ENCODE measurements around the gene TRABD2B. TPM values are rescaled to one million over a fixed set of nuclear protein-coding genes. Genes with fewer than 3 reads are reported as not detected.

The TRABD2B gene
- total RNA-seq, 3 donors from 2014 or later (not counting 1 experiment from before 2014, with no cell fraction given): not detected

DNA sequence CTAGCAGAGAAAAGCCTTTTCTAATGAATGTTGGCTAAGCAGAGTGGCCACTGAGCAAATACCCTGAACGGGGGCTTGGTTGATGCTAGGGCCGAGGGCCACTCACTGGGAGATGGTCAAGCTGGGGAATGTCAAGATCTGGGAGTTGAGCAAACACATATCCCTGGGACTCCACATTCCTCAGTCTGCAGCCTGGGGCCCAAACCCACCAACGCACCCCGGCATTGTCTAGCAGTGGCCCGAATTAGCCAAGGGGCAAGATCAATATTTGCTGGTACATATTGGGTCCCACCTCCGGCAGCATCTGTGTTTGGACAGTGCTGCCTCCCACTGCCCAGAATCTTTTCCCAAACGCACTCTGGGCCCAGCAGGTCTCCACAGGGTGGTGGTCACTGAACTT is 144.1 kb downstream of the TRABD2B start:
- Histone ChIP-seq H3K36me3 (ENCODE audit: control insufficient read depth, insufficient read depth, low read length) (no peaks in the 10 kb centered on the region), H3K27me3 (ENCODE audit: control insufficient read depth, insufficient read depth, low read length) (no peaks in the 10 kb centered on the region), H3K9me3 (ENCODE audit: control insufficient read depth, insufficient read depth, low read length) (no peaks in the 10 kb centered on the region), H3K4me3 (ENCODE audit: low read length) (no peak overlapping the region), H3K4me1 (ENCODE audit: control insufficient read depth, insufficient read depth, low read length) (no peaks in the 10 kb centered on the region), H3K27ac (ENCODE audit: low read length) (no peak overlapping the region)
- ATAC-seq (no peak), DNase-seq (no peak)
- Mint-ChIP-seq H3K9me3 (no peaks in the 10 kb centered on the region), H3K27ac (no peak overlapping the region), H3K4me1 (no peaks in the 10 kb centered on the region), H3K36me3 (no peaks in the 10 kb centered on the region), H3K27me3 (ENCODE audit: low read depth in 2 of 2) (no peaks in the 10 kb centered on the region), H3K4me3 (no peak overlapping the region)
- 88% methylated on average over 7 of the region's 7 CpGs for WGBS (ENCODE audit: insufficient coverage)
- TF ChIP-seq, protein P1, sequence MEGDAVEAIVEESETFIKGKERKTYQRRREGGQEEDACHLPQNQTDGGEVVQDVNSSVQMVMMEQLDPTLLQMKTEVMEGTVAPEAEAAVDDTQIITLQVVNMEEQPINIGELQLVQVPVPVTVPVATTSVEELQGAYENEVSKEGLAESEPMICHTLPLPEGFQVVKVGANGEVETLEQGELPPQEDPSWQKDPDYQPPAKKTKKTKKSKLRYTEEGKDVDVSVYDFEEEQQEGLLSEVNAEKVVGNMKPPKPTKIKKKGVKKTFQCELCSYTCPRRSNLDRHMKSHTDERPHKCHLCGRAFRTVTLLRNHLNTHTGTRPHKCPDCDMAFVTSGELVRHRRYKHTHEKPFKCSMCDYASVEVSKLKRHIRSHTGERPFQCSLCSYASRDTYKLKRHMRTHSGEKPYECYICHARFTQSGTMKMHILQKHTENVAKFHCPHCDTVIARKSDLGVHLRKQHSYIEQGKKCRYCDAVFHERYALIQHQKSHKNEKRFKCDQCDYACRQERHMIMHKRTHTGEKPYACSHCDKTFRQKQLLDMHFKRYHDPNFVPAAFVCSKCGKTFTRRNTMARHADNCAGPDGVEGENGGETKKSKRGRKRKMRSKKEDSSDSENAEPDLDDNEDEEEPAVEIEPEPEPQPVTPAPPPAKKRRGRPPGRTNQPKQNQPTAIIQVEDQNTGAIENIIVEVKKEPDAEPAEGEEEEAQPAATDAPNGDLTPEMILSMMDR (IDR thresholded peaks at IDR 0.05): no peak
- intact Hi-C loops (cut with micrococcal nuclease): no loop called here

DNA sequence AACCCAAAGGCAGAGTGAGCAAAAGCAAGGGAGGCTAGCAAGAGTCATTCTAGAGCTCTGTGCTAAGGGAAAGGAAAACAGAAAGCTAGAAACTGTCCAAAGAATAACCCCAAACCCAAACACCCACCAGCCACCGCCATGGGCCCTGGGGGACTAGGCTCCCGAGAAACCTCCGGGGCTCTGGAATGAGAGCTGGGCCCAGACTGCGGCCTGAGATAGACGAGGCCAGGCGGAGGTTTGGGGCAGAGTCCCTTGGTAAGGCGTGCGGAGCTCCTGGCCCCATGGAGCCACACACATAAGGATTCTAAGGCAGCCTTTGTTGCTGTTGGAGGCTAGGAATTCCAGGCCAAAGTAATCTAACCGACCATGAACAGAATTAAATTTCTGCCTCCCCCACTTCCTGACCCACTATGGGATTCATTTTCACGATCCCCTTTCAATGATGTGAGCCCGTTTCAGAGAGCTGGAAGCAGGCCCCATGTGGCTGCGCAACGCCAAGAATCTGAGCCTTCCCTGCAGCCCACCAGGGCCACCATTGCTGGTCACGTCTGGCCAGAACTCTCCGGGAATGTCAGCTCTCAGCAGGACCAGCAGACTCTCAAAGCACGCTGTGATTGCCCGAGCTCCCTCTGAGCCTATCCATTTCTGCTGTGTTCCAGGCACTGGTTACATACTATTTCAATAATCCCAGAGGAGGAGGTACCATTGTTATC is 145.0 kb downstream of the TRABD2B start:
- TF ChIP-seq, protein P1 (IDR thresholded peaks at IDR 0.05): no peak
- Histone ChIP-seq H3K36me3 (ENCODE audit: control insufficient read depth, insufficient read depth, low read length) (no peaks in the 10 kb centered on the region), H3K4me1 (ENCODE audit: control insufficient read depth, insufficient read depth, low read length) (no peaks in the 10 kb centered on the region), H3K27me3 (ENCODE audit: control insufficient read depth, insufficient read depth, low read length) (no peaks in the 10 kb centered on the region), H3K9me3 (ENCODE audit: control insufficient read depth, insufficient read depth, low read length) (no peaks in the 10 kb centered on the region), H3K4me3 (ENCODE audit: low read length) (no peak overlapping the region), H3K27ac (ENCODE audit: low read length) (no peak overlapping the region)
- no peaks in the 10 kb centered on the region for H3K9me3 Mint-ChIP-seq
- H3K27me3 Mint-ChIP-seq (ENCODE audit: low read depth in 2 of 2): no peaks in the 10 kb centered on the region
- no peaks in the 10 kb centered on the region for H3K36me3 Mint-ChIP-seq
- ATAC-seq: no peak
- WGBS (ENCODE audit: insufficient coverage): 92% methylated on average over 17 of the region's 17 CpGs
- no peak overlapping the region for H3K27ac Mint-ChIP-seq
- no peak for DNase-seq
- intact Hi-C loops (cut with micrococcal nuclease): no loop called here
- no peak overlapping the region for H3K4me3 Mint-ChIP-seq
- H3K4me1 Mint-ChIP-seq: no peaks in the 10 kb centered on the region

DNA sequence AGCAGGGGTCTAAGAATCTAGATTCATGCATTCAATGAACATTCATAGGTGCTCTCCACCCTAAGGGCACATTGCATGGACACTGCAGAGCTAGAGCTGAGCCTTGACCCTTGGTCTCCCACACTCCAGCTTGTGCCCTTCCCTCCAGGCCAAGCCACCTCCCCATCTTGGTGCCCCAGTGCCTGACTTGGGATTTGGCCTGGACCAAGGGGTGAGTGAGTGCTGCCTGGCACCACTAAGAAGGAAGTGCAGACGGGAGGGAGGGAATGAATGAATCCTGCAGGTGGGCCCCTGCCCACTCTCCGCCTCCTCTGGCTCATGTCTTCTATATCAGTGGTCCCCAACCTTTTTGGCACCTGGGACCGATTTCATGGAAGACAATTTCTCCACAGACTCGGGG is 146.7 kb downstream of the TRABD2B start:
- Mint-ChIP-seq H3K36me3 (no peaks in the 10 kb centered on the region), H3K4me1 (no peaks in the 10 kb centered on the region), H3K27me3 (ENCODE audit: low read depth in 2 of 2) (no peaks in the 10 kb centered on the region), H3K9me3 (no peaks in the 10 kb centered on the region), H3K4me3 (no peak overlapping the region), H3K27ac (no peak overlapping the region)
- Histone ChIP-seq H3K9me3 (ENCODE audit: control insufficient read depth, insufficient read depth, low read length) (no peaks in the 10 kb centered on the region), H3K27ac (ENCODE audit: low read length) (no peak overlapping the region), H3K27me3 (ENCODE audit: control insufficient read depth, insufficient read depth, low read length) (no peaks in the 10 kb centered on the region), H3K36me3 (ENCODE audit: control insufficient read depth, insufficient read depth, low read length) (no peaks in the 10 kb centered on the region), H3K4me1 (ENCODE audit: control insufficient read depth, insufficient read depth, low read length) (no peaks in the 10 kb centered on the region), H3K4me3 (ENCODE audit: low read length) (no peak overlapping the region)
- intact Hi-C loops (cut with micrococcal nuclease): no loop called here
- TF ChIP-seq, protein P1 (IDR thresholded peaks at IDR 0.05): no peak
- WGBS (ENCODE audit: insufficient coverage): 69% methylated on average over 2 of the region's 4 CpGs
- DNase-seq (no peak), ATAC-seq (no peak)

Data from natural killer cell (primary cell).